ENCODE measurements around the gene DISP3.

The DISP3 gene

DNA sequence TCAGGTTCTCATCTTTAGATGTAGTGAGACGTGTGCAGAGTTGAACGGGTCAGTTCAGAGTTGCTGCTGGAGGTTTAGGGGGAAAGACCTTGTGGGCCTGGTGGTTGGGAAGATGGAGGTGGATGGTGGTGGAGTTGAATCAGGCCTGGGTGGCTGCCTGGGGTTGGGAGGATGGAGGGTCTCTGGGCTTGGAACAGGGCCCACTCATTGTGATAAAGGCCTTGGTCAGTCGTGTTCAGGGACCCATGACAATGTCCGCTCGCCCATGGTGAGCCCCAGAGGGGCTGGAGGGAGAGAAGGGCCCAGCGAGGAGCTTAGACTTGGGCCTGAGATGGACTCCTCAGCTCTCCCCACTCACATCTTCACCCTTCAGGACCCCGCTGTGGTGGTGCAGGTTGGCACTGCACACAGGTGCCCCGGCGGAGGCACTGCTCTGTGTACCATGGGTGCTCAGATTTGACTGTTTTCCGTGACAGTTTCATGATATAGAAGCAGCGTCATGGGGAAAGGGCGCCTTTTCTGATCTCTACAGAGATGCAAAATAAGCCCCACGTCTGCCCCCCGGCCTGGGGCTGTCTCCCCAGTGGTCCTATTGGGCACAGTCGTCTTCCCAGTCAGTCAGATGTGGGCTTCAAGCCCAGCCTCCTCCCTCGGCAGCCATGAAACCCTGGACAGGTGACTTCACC lies 39.2 kb downstream of the DISP3 start:
- no peak for DNase-seq

DNA sequence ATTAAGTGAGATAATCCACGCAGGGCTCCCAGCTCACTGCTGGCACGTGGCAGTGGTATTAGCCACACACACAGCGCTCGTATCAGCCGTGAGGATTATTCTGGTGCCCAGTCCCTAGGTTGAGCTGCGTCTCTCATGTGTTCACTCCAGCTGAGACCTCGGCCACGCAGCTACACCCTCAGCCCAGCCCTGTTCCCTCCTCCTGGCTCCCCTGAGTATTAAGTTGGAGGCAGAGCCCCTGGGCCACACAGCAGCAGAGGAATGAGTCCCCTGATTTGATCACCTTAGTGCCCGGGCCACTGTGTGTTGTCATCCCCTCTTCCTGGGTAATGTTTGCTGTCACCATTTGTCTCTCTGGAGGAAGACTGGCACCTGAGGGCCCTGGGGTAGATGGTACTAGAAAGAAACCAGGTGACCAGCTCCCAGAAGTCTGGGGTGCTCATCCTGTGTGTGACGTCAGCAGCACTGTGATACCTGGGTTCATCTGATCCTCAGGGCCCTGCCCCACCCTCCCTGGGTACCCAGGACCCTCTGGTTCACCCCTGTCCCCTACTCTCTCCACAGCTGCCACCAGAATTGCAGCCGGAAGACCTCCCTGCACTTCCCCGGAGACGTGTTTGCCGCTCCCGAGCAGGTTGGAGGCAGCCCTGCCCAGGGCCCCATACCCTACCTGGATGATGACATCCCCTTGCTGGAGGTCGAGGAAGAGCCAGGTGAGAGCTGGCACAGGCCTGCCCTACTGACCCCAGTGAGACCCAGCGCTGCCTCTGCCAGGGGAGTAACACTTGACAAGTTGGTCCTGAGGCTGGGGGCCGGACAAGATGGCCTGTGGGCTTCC lies 40.1 kb downstream of the DISP3 start:
- DNase-seq, result no peak

DNA sequence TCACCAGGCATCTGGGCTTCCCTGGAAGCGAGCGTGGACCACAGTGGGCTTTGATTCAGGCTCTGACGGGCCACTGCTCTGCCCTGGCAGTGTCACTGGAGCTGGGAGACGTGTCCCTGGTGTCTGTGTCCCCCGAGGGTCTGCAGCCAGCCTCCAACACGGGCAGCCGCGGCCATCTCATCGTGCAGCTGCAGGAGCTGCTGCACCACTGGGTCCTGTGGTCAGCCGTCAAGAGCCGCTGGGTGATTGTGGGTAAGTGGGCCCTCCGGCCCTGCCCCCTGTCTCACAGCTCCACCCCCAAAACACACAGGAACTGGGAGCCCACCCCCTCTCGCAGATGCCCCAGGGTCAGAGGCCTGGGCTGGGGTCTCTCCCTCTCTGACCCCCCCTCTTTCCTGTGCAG lies 40.7 kb downstream of the DISP3 start:
- no peak for DNase-seq

DNA sequence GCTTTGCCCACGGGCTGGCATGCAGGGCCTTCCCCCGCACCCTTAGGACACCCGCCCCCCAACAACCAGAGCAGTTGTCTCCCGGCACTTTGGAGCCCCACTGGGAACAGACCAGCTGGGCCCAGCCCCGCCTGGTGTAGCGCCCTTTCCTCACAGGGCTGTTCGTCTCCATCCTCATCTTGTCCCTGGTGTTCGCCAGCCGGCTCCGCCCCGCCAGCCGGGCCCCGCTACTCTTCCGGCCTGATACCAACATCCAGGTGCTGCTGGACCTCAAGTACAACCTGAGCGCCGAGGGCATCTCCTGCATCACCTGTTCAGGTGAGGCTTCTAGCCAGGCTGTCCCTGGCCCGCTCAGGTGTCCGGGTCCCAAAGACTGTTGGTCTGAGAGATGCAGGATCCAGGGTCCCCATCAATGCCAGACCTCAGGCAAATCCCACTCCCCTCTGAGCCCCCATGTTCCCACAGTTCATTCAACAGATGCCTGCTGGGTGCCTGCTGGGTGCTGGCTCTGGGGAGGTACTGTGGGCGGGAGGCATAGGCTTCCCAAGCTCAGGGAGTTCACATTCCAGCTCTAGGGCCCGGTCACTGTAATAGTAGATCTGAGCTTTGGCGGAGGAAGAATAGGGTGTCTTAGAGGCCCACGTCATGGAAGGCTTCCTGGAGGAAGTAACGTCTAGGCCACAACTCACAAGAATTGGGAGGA lies 41.7 kb downstream of the DISP3 start:
- no peak for DNase-seq

DNA sequence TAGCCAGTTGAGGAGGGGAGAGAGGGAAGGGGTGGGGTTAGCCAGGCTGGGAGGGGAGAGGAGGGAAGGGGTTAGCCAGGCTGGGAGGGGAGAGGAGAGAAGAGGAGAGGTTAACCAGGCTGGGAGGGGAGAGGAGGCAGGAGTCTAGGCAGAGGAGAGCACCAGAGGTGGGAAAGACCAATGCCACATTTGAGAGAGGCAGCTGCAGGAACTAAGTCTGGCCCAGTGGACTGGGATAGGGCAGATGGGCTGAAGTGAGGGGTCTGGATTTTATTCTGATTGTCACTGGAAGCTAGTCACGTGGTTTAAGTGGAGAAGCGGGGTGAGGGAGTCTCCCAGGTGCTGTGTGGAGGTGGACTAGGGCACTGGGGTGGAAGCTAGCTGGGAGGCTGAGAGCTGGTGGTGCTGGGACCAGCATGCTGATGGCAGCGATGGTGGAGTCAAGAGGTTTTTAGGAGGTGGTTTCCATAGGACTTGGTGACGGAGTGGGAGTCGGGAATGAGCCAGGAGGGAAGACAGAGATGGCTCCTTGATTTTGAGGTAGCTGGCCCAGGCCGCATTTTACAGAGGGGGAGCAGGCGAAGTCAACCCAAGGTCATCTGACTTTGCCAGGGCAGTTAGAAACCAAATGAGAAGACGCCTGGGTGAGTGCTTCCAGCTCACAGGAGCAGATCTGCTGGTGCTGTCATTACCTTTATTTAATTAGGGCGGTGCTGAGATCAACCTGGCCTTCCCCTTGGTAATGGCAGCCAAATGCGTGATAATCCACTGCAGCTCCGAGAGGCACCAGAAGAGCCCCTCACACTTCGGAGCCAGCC lies 42.8 kb downstream of the DISP3 start:
- no peak for DNase-seq

DNA sequence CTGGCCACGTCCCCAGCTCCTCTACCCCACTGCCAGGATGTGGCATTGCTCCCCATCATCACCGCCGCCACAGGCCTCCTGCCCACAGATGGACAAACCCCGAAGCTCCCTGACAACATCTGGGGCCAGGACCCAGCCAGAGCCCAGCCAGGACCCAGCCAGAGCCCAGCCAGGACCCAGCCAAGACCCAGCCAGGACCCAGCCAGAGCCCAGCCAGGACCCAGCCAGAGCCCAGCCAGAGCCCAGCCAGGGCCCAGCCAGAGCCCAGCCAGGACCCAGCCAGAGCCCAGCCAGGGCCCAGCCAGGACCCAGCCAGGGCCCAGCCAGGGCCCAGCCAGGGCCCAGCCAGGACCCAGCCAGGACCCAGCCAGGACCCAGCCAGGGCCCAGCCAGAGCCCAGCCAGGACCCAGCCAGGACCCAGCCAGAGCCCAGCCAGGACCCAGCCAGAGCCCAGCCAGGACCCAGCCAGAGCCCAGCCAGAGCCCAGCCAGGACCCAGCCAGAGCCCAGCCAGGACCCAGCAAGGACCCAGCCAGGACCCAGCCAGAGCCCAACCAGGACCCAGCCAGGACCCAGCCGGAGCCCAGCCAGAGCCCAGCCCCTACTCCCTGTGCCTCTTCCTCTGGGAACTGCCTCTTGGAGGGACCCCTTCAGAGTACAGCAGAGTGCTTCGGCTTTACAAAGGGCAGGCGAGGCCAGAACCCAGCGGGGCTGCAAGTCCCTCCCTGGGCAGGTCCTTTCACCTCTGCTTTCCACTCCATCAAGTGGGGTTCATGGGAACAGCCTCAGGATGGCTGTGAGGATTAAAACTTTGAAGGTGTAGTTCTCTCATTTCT lies 43.7 kb downstream of the DISP3 start:
- no peak for DNase-seq

DNA sequence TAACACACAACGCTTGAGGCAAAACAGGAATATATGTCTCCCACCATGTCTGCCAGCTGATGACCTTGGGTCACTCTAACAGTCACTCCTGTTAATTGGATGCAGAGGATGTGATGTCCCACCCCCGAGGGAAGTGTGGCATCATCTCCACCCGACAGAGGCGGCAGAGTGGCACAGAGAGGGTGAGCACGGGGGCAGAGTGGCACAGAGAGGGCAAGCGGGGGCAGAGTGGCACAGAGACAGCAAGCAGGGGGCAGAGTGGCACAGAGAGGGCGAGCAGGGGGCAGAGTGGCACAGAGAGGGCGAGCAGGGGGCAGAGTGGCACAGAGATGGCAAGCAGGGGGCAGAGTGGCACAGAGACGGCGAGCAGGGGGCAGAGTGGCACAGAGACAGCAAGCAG lies 44.3 kb downstream of the DISP3 start:
- no peak for DNase-seq

DNA sequence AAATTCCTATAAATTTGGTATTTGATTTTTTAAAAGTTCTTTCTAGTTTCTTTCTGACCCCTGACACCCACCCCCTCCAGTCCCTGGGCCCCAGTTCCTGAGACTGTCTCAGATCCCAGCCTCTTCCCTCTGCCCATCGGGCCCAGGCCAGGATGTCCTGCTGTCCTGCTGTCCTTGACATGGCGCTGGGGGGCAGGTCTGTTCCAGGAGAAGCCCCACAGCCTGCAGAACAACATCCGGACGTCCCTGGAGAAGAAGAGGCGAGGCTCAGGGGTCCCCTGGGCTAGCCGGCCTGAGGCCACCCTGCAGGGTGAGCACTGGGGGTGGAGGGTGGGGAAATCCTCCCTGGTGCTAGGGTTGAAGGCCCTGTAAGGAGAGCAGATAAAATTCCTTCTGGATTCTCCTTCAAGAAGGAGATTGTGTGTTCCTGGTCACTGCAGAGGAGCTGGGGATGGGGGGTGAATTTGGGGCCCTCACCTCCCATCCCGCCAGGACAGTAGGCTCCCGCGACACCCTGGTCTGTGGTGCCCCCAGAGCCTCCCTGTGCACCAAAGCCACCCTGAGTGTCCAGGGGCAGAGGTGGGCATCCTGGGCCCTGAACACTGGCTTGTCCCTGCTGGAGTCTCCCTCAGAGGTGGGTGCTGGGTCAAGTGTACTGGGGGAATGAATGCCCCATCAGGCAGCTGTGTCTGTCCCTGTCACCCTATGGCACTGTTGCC lies 45.0 kb downstream of the DISP3 start:
- no peak for DNase-seq

DNA sequence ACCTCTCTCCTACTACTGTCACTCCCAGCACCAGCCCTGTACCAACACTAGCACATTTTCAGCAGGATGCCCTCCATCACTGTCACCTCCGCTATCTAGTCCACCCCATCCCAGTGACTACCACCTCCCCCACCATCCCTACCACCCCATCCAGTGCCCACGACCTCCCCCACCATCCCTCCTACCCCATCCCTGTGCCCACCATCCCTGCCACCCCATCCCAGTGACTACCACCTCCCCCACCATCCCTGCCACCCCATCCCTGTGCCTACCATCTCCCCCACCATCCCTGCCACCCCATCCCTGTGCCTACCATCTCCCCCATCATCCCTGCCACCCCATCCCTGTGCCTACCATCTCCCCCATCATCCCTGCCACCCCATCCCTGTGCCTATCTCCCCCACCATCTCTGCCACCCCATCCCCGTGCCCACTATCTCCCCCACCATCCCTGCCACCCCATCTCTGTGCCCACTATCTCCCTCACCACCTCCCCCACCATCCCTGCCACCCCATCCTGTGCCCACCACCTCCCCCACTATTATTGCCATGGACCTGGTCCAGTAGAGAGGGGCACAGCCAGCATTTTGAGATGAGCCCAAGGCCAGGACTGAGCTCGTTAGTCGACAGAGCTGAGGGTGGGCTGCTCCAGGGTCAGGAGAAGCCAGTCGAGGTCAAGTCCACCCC lies 45.7 kb downstream of the DISP3 start:
- DNase-seq, result no peak

DNA sequence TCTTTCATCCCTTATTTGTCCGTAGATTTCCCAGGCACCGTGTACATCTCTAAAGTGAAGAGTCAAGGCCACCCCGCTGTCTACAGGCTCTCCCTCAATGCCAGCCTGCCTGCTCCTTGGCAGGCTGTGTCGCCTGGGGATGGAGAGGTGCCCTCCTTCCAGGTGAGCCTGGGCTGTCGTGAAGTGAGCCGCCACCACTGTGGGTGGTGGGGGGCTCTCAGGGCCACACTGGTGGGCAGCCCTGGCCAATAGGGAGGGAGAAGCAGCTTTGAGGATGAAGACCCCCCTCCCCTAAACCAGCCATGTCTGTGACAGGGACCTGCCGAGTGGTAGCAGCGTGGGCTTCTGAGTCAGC lies 46.2 kb downstream of the DISP3 start:
- DNase-seq, result no peak

DNA sequence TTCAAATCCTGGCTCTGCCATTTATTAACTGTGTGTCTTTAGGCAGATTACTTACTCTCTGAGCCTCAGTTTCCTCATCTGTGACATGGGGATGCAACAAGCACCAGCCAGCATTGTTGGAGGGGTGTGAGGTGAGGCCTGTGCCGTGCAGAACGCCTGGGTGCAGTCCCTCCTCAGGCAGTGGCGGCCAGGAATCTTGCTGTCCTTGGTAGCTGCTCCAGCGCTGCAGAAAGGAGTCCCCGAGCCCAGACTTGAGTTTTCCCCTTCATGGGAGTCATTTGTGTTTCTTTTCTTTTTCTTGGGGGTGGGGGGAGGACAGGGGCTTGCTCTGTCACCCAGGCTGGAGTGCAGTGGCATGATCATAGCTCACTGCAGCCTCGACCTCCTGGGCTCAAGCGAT lies 46.6 kb downstream of the DISP3 start:
- no peak for DNase-seq

DNA sequence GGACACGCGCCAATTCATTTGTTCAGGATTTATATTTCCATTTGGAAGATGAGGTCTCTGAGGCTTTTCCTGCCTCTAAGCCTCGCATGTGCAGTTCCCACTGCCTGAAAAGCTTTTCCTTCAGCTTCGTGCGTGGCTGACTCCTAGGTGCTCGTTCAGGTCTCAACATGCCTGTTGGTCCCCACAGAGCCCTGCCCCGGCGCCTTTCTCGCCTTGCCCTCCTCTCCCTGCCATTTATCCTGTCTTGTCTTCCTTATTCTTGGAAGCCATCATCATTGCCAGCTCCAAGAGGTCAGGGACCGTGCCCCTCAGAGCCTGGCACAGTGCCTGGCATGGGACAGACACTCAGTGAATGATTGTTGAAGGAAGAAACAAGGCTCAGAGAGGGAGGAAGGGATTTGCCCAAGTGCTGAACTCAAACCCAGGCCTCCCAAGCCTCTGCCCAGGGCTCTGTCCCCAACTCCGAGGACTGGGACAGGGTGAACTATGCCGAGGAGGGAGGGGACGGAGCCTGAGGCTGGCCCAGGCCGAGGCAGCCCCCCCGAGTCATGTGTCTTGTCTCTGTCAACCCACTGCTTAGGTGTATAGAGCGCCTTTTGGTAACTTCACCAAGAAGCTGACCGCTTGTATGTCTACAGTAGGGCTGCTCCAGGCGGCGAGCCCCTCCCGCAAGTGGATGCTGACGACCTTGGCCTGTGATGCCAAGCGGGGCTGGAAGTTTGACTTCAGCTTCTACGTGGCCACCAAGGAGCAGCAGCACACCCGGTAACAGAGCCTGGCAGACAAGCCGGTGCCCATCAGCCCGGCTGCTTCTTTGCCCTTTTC lies 47.3 kb downstream of the DISP3 start:
- DNase-seq, result no peak

DNA sequence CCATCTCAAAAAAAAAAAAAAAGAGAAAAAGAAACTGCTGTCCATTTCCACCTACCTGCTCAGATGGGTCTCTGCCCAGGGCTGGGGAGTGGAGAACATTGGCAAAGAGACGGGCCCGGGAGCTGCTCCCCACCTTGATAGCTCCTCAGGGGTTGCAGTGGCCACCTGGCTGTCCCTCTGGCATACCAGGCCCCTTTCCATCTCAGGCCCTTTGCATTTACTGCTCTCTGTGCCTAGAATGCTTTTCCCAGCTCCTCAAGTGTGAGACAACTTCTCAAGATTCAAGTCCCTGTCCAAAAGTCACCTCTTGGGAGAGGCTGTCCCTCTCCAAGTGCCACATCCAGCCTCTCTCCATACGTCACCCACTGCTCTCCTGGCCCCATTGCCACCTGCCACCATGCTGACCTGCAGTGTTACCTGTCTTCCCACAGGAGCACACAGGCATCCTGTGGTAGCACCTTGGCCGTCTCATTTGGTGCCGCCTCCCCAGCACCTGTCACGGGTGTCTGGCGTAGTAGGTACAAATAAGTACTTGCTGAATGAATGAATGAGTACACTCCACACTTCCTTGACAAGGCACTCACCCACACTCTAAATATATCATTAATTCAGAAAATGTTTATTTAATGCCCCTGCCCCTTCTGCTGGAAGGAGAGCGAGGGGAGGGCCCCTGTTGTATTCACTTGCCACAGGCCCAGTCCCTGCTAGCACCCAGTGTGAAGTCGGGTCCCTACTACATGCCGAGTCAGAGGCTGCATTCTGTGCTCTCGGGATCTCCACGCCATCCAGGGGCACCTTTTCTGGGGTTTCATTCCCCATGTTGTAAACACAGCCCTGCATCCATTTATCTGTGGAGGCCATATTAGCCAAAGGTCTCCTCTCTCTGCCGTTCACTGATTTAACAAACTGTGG lies 48.8 kb downstream of the DISP3 start:
- DNase-seq, result no peak

DNA sequence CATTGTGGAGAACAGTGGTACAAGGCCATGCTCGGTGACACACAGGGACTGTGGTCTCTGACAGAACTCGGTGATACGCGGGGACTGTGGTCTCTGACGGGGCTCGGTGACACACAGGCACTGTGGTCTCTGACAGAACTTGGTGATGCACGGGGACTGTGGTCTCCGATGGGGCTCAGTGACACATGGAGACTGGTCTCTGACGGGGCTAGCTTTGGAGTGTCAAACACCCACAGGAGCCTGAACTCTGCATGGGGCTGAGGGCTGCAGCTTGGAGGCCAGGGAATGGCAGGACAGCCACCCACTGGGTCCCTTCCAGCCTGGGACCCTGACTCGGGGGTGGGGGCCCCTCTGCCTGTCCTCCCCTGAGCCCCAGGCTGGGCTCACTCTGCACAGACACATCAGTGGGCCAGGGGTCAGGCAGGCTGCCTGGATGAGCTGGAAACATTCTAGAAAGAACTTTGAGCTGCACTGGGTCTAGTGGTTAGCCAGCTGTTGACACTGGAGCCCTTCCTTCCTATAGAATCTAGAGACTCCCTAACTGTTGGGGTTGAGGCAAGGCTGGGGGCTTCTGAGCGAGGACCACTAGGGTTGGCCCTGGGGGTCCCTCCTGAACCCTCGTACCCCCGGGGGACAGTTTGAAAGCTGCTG lies 49.8 kb downstream of the DISP3 start:
- no peak for DNase-seq

DNA sequence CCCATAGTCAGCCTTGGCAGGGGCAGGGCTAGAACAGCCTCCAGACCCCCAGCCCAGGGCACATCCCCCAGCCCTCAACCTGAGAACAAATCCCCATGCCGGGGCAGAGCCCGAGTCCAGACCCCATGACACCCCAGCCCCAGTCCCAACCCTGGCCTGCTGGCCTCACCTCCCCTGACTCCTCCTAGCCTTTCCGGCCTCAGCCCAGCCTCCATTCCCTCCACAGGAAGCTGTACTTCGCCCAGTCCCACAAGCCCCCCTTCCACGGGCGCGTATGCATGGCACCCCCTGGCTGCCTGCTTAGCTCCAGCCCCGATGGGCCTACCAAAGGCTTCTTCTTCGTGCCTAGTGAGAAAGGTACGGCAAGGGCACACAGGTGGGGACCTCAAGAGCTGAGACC lies 50.4 kb downstream of the DISP3 start:
- no peak for DNase-seq

DNA sequence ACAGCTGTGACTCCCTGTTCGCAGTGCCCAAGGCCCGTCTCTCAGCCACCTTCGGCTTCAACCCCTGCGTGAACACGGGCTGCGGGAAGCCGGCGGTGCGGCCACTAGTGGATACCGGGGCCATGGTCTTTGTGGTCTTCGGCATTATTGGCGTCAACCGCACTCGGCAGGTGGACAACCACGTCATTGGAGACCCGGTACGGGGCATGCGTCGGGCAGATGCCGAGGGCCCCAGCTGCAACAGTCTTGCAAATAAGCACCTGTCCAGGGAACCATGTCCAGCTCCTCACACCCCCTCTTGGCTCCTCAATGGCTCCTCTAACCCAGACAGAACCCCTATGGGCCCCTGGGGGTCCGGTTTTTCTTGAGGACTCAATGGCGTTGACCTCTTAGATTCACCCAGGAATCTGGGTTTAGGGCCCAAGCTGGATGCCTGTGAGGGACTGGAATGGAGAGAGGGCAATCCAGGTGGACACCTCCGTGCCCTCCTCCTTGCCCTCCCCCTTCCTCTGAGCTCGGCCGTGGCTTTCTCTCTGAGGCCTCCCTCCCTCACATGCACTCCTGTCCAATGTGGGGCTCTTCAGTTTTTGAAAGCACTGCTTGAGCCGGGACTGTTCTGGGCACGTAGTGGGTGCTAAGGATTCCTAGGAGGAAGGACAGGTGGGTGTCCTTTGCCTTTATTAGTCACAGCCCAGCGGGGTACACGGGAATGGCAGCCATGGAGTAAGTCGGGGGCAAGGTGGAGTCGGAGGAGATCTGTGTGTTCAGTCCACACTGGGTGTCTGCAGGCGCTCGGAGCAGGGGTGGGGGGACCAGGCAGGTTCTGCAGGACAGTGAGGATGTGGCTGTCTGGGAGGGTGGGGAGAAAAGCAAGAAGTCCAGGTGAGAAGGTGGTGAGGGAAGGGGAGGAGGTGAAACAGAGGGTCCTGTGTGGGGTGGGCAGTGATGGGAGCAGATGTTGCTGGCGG lies 51.1 kb downstream of the DISP3 start:
- DNase-seq, result no peak

DNA sequence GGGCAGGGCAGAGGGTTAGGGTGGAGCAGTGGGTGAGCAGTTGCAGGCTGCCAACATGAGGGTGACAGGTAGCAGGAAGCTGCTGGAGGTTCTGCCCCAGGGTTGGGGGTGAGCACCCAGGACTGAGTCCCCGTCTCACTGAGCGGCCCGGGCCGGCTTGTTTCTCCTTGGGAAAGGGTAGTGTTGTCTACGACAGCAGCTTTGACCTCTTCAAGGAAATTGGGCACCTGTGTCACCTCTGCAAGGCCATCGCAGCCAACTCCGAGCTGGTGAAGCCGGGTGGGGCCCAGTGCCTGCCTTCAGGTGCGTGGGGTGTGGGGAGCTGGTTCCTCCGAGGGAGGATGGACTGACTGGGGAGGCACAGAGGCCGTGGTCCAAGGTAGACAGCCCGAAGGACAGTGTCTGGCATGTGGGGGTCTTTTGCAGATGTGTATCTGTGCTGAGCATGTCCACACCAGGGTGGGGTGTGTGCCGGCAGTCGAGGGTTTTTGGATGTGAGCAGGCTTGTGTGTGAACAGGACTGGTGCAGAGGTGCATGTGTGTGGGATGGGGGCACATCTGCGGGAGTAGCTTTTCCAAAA lies 51.9 kb downstream of the DISP3 start:
- DNase-seq, result no peak
